ENCODE results near the gene PPP1CB. TPM values are rescaled to one million over a fixed set of nuclear protein-coding genes. Genes with fewer than 3 reads are reported as not detected.

The PPP1CB gene
- total and polyA plus RNA-seq, 12 donors, result 46.7 to 272 (median 190) TPM

GRCh38 chr2:28758459-28758858, 6.8 kb downstream of the PPP1CB start:
- Histone ChIP-seq H3K9me3 (replicated peaks in 1 of 3) (no peaks in the 10 kb centered on the region), H3K4me1 (replicated peaks in 1 of 2) (peaks cover 13 to 74% of the 10 kb centered on the region in 2 donors), H3K27me3 (no peaks in the 10 kb centered on the region), H3K27ac (peak overlapping the region in 2 of 5 donors; percentile 3 to 20), H3K36me3 (replicated peaks in 1 of 2) (peaks cover 0 to 7% of the 10 kb centered on the region in 2 donors), H3K4me3 (no peak overlapping the region)
- DNase-seq, result peak in 2 of 7 donors; percentile 10 to 25
- intact Hi-C loops (cut with DNase I), result no loop called here
- TF ChIP-seq, protein P1, sequence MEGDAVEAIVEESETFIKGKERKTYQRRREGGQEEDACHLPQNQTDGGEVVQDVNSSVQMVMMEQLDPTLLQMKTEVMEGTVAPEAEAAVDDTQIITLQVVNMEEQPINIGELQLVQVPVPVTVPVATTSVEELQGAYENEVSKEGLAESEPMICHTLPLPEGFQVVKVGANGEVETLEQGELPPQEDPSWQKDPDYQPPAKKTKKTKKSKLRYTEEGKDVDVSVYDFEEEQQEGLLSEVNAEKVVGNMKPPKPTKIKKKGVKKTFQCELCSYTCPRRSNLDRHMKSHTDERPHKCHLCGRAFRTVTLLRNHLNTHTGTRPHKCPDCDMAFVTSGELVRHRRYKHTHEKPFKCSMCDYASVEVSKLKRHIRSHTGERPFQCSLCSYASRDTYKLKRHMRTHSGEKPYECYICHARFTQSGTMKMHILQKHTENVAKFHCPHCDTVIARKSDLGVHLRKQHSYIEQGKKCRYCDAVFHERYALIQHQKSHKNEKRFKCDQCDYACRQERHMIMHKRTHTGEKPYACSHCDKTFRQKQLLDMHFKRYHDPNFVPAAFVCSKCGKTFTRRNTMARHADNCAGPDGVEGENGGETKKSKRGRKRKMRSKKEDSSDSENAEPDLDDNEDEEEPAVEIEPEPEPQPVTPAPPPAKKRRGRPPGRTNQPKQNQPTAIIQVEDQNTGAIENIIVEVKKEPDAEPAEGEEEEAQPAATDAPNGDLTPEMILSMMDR (IDR thresholded peaks at IDR 0.05), result no peak
- WGBS, 4 donors, result 44 to 57% (median 47%) methylated on average over 2 of the region's 2 CpGs

GRCh38 chr2:28761420-28761819, 9.8 kb downstream of the PPP1CB start:
- no peaks in the 10 kb centered on the region for H3K27me3 ChIP-seq
- peaks cover 0 to 7% of the 10 kb centered on the region in 2 donors for H3K36me3 ChIP-seq (replicated peaks in 1 of 2)
- no peak for TF ChIP-seq POLR2A (IDR thresholded peaks at IDR 0.05)
- TF ChIP-seq, protein P1 (IDR thresholded peaks at IDR 0.05), result no peak
- no peak for DNase-seq
- 84 to 91% (median 86%) methylated on average over 3 of the region's 3 CpGs for WGBS, 4 donors
- no peak overlapping the region for H3K27ac ChIP-seq
- peaks cover 3 to 59% of the 10 kb centered on the region in 2 donors for H3K4me1 ChIP-seq (replicated peaks in 1 of 2)
- intact Hi-C loops (cut with DNase I), result no loop called here
- no peak overlapping the region for H3K4me3 ChIP-seq
- no peaks in the 10 kb centered on the region for H3K9me3 ChIP-seq (replicated peaks in 1 of 3)

GRCh38 chr2:28764909-28765711, 13.5 kb downstream of the PPP1CB start:
- DNase-seq, result no peak
- no peak overlapping the region for H3K4me3 ChIP-seq
- peaks cover 3 to 57% of the 10 kb centered on the region in 2 donors for H3K4me1 ChIP-seq (replicated peaks in 1 of 2)
- H3K27me3 ChIP-seq, result no peaks in the 10 kb centered on the region
- WGBS, 4 donors, result 82 to 84% (median 83%) methylated on average over 8 of the region's 8 CpGs
- H3K36me3 ChIP-seq (replicated peaks in 1 of 2), result peaks cover 0 to under 1% of the 10 kb centered on the region in 2 donors
- no peaks in the 10 kb centered on the region for H3K9me3 ChIP-seq (replicated peaks in 1 of 3)
- no peak overlapping the region for H3K27ac ChIP-seq
- TF ChIP-seq, protein P1 (IDR thresholded peaks at IDR 0.05), result no peak
- no peak for TF ChIP-seq POLR2A (IDR thresholded peaks at IDR 0.05)
- intact Hi-C loops (cut with DNase I), result no loop called here

DNA sequence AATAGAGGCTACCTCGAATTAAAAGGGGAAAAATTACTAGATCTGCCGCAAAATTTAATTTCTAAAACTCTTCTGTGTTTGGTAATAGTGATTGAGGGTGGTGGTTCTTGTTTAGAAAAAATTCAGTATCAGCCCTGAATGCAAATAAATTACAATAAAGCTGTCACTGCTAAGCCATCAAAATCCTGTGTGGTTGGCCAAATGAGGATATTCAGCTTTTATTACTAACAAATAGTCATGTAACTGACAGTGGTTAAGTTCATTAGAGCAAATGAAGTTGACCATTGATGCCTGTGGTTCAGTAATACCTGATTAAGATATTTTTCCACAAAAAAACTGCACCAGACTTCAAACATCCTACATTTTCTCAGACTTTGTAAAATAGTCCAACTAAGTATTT, 14.4 kb downstream of the PPP1CB start:
- Histone ChIP-seq H3K4me1 (replicated peaks in 1 of 2) (peaks cover 4 to 64% of the 10 kb centered on the region in 2 donors), H3K36me3 (replicated peaks in 1 of 2) (no peaks in the 10 kb centered on the region), H3K4me3 (no peak overlapping the region), H3K9me3 (replicated peaks in 1 of 3) (no peaks in the 10 kb centered on the region), H3K27ac (no peak overlapping the region), H3K27me3 (no peaks in the 10 kb centered on the region)
- TF ChIP-seq, protein P1 (IDR thresholded peaks at IDR 0.05), result no peak
- TF ChIP-seq POLR2A (IDR thresholded peaks at IDR 0.05), result no peak
- DNase-seq, result no peak
- intact Hi-C loops (cut with DNase I), result no loop called here
- 85 to 90% (median 87%) methylated on average over 2 of the region's 2 CpGs for WGBS, 4 donors

Data from adrenal gland (tissue), 12 donors.